Endothelial cell of umbilical vein (primary cell): Measurements from ENCODE around the gene PDE3A.

Experiments used
- EZH2 ChIP-seq: IDR thresholded peaks from 2 replicates; pipeline ENCODE4 v1.6.1; 2012; ENCODE audit warnings: borderline replicate concordance, low read depth, mild to moderate bottlenecking, moderate library complexity, low read length, inconsistent platforms; ENCODE audit not compliant: severe bottlenecking
- FOS ChIP-seq: IDR thresholded peaks from 2 replicates; pipeline ENCODE4 v1.6.1; 2011; ENCODE audit warnings: mild to moderate bottlenecking, low read length, moderate library complexity, borderline replicate concordance; ENCODE audit not compliant: insufficient read depth
- JUN ChIP-seq: IDR thresholded peaks from 2 replicates; pipeline ENCODE4 v1.6.1; 2011; ENCODE audit warnings: borderline replicate concordance, low read depth; ENCODE audit not compliant: insufficient read length, insufficient read depth
- POLR2A ChIP-seq: IDR thresholded peaks from 2 replicates; pipeline ENCODE4 v1.6.1; 2012; ENCODE audit warnings: low read depth, mild to moderate bottlenecking, control low read depth, low read length
- POLR2AphosphoS5 ChIP-seq: IDR thresholded peaks from 2 replicates; pipeline ENCODE4 v1.6.1; 2012; ENCODE audit warnings: low read depth, mild to moderate bottlenecking, control low read depth, low read length, moderate library complexity; ENCODE audit not compliant: insufficient read depth
- TF ChIP-seq, protein P1 (sequence below), 2 donors: IDR thresholded peaks; 1 replicate in 1 of 2; 2 replicates in 1 of 2; pipeline ENCODE4 v1.5.1; 2011; ENCODE audit warnings: low read length in 2 of 2, mild to moderate bottlenecking in 2 of 2, moderate library complexity in 2 of 2, control low read depth in 1 of 2, inconsistent platforms in 1 of 2, low read depth in 1 of 2; ENCODE audit not compliant: insufficient read depth in 1 of 2; ENCODE audit errors: extremely low read depth in 1 of 2
- TF ChIP-seq, protein P2 (sequence below): IDR thresholded peaks from 2 replicates; pipeline ENCODE4 v1.6.1; 2011; ENCODE audit not compliant: insufficient read depth, insufficient read length

DNA sequence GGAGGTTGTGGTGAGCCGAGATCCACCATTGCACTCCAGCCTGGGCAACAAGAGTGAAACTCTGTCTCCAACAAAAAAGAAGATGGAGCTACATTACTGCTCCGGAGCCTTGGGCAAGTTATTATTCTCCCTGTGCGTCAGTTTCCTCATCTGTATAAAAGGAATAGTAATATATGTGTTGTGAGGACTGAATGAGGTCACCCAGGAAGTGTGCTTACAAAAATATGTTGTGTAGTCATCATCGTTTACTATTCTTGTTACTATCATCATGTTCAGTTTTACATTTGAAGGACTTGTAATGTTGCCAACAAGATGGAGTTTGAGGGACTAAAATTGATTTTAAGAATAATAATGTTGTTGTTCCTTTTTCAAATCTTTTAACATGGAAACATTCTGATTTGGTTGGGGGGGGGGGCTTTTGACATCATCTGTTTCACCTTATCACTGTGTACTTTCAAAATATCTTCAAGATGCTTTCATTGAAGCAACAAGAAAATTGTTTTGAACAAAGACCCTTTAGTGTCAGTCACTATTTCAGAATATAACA lies 156.8 kb downstream of the PDE3A start:
- TF ChIP-seq, protein P1, sequence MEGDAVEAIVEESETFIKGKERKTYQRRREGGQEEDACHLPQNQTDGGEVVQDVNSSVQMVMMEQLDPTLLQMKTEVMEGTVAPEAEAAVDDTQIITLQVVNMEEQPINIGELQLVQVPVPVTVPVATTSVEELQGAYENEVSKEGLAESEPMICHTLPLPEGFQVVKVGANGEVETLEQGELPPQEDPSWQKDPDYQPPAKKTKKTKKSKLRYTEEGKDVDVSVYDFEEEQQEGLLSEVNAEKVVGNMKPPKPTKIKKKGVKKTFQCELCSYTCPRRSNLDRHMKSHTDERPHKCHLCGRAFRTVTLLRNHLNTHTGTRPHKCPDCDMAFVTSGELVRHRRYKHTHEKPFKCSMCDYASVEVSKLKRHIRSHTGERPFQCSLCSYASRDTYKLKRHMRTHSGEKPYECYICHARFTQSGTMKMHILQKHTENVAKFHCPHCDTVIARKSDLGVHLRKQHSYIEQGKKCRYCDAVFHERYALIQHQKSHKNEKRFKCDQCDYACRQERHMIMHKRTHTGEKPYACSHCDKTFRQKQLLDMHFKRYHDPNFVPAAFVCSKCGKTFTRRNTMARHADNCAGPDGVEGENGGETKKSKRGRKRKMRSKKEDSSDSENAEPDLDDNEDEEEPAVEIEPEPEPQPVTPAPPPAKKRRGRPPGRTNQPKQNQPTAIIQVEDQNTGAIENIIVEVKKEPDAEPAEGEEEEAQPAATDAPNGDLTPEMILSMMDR (IDR thresholded peaks at IDR 0.05; ENCODE audit: extremely low read depth in 1 of 2, insufficient read depth in 1 of 2, low read depth in 1 of 2, low read length in 2 of 2), result no peak
- TF ChIP-seq FOS (no peak), POLR2A (no peak), EZH2 (no peak), POLR2AphosphoS5 (no peak), JUN (peak; percentile 7)
- TF ChIP-seq, protein P2, sequence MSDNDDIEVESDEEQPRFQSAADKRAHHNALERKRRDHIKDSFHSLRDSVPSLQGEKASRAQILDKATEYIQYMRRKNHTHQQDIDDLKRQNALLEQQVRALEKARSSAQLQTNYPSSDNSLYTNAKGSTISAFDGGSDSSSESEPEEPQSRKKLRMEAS, result no peak
